ENCODE data around the gene CCDC7.
"Not testable (repeated sequence)": the region's sequence is repeated elsewhere in the genome, so short reads cannot be mapped to it uniquely, and the experiment has no call there.

Gene CCDC7

GRCh38 chr10:32911285-32912016 is 465.5 kb downstream of the CCDC7 start:
- no peak for TF ChIP-seq CTCF (IDR thresholded peaks at IDR 0.05; ENCODE audit: borderline replicate concordance, insufficient read depth, low read depth, low read length)
- H3K4me3 ChIP-seq (ENCODE audit: low read depth, low read length) = no peak overlapping the region

- not testable (repeated sequence) for H3K4me3 ChIP-seq (ENCODE audit: low read depth, low read length)
These were observed 471.9 kb downstream of the CCDC7 start for GRCh38 chr10:32917817-32918216.

GRCh38 chr10:32922170-32922569 is 476.2 kb downstream of the CCDC7 start:
- TF ChIP-seq CTCF (IDR thresholded peaks at IDR 0.05; ENCODE audit: borderline replicate concordance, insufficient read depth, low read depth, low read length) = no peak
- H3K4me3 ChIP-seq (ENCODE audit: low read depth, low read length) = no peak overlapping the region

- TF ChIP-seq CTCF (IDR thresholded peaks at IDR 0.05; ENCODE audit: borderline replicate concordance, insufficient read depth, low read depth, low read length) = no peak
- no peak overlapping the region for H3K4me3 ChIP-seq (ENCODE audit: low read depth, low read length)
These were observed 477.2 kb downstream of the CCDC7 start for GRCh38 chr10:32923134-32923533.

- TF ChIP-seq CTCF (IDR thresholded peaks at IDR 0.05; ENCODE audit: borderline replicate concordance, insufficient read depth, low read depth, low read length) = no peak
These were observed 477.9 kb downstream of the CCDC7 start for GRCh38 chr10:32923849-32924248.

More at GRCh38 chr10:32923849-32924248, 477.9 kb downstream of the CCDC7 start:
- H3K4me3 ChIP-seq (ENCODE audit: low read depth, low read length) = no peak overlapping the region

All from GM12875 (cell line).